ENCODE results near the gene TXNDC11.

Gene TXNDC11

DNA sequence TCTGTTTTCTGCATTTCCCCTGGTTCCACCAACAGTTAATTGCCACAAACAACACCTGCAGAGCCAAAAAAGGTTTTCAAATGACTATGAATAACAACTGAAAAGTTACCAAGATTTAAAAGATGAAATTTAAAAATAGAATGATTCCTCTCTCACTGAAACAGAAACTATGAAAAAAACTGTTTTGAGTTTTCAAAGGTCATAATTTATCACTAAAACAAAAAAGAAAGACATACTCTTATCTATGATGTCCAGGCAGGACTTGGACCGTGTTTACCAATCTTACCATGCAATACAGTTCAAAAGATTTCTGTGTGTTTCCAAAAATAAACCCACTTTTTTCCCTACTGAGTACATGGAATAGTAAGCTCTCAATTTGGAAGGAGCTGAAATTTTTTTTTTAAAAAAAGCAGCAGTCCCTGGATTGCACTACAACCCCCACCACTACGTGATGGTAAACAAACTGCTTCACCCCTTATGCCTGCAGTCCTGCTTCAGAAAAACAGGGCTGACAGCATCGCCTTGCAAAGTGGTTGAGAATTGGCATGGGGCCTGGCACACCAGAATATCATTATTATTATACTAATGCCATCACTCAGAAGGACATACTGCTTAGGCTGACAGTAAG, 8.5 kb downstream of the TXNDC11 start:
- H3K4me1 ChIP-seq (ENCODE audit: control extremely low read depth in 1 of 4, control insufficient read depth in 4 of 4, insufficient read depth in 4 of 4, low read length in 3 of 4): peaks cover 0 to 13% (median 4%) of the 10 kb centered on the region in 4 experiments
- peaks cover 6 to 73% (median 57%) of the 10 kb centered on the region in 4 experiments for H3K36me3 ChIP-seq (ENCODE audit: control insufficient read depth in 4 of 4, insufficient read depth in 4 of 4, low read length in 3 of 4)
- H3K9me3 ChIP-seq (ENCODE audit: control extremely low read depth in 1 of 5, control insufficient read depth in 4 of 5, insufficient read depth in 2 of 5, low read depth in 1 of 5, low read length in 4 of 5): no peaks in the 10 kb centered on the region
- DNase-seq: peak in 2 of 3 donors; percentile 27 to 53
- CTCF ChIA-PET: interaction anchor here (0.8 to 0.9 kb wide), 4 partner anchors 9 to 337 kb away, joined by 3 read pairs; no protein-coding TSS in a partner anchor
- H3K27me3 ChIP-seq (replicated peaks in 2 of 5; ENCODE audit: control insufficient read depth in 4 of 5, insufficient read depth in 5 of 5, low read length in 4 of 5): no peaks in the 10 kb centered on the region
- H3K27ac ChIP-seq (ENCODE audit: insufficient read depth in 1 of 2, low read depth in 1 of 2, low read length in 2 of 2, poor library complexity in 1 of 2, severe bottlenecking in 2 of 2): peak overlapping the region in 1 of 2 experiments; percentile 47
- POLR2A ChIA-PET: interaction anchor here (1.3 kb wide), 1 partner anchor 15 kb away, joined by 3 read pairs; no protein-coding TSS in a partner anchor
- 13% methylated on average over 1 of the region's 3 CpGs for WGBS (ENCODE audit: insufficient coverage)
- no peak overlapping the region for H3K4me3 ChIP-seq (ENCODE audit: control insufficient read depth in 1 of 7, extremely low read depth in 1 of 7, insufficient read depth in 4 of 7, low read depth in 2 of 7, low read length in 6 of 7)

DNA sequence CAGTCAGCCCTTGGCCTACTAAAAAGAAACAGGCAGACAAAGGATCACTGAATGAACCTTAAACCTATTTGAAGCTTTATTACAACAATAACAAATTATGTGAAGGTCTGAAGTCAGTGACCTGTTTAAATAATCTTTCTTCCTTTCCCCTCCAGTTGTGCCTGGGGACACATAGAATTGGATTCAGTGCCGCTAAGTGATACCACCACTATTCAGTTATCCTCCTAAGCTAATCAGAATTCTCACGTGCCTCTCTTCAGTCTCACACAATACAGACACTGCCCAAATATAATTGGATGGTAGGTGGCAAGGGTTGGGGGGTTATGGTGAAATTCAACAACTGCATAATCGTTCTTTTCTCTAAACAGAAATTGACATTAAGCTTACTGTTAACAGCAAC, 11.4 kb downstream of the TXNDC11 start:
- peaks cover 4 to 77% (median 60%) of the 10 kb centered on the region in 4 experiments for H3K36me3 ChIP-seq (ENCODE audit: control insufficient read depth in 4 of 4, insufficient read depth in 4 of 4, low read length in 3 of 4)
- ChIA-PET CTCF (interaction anchor here (0.7 to 1.5 kb wide), 4 partner anchors 10 to 66 kb away, joined by 3 to 6 read pairs (median 4); partner anchors contain the start of gene ZC3H7A), POLR2A (no interaction called here)
- no peaks in the 10 kb centered on the region for H3K9me3 ChIP-seq (ENCODE audit: control extremely low read depth in 1 of 5, control insufficient read depth in 4 of 5, insufficient read depth in 2 of 5, low read depth in 1 of 5, low read length in 4 of 5)
- H3K27me3 ChIP-seq (replicated peaks in 2 of 5; ENCODE audit: control insufficient read depth in 4 of 5, insufficient read depth in 5 of 5, low read length in 4 of 5): no peaks in the 10 kb centered on the region
- WGBS (ENCODE audit: insufficient coverage): no CpG with 5 or more reads among the region's 3 CpGs
- peaks cover 0 to 10% (median 7%) of the 10 kb centered on the region in 4 experiments for H3K4me1 ChIP-seq (ENCODE audit: control extremely low read depth in 1 of 4, control insufficient read depth in 4 of 4, insufficient read depth in 4 of 4, low read length in 3 of 4)
- no peak overlapping the region for H3K4me3 ChIP-seq (ENCODE audit: control insufficient read depth in 1 of 7, extremely low read depth in 1 of 7, insufficient read depth in 4 of 7, low read depth in 2 of 7, low read length in 6 of 7)
- H3K27ac ChIP-seq (ENCODE audit: insufficient read depth in 1 of 2, low read depth in 1 of 2, low read length in 2 of 2, poor library complexity in 1 of 2, severe bottlenecking in 2 of 2): no peak overlapping the region
- DNase-seq: no peak

DNA sequence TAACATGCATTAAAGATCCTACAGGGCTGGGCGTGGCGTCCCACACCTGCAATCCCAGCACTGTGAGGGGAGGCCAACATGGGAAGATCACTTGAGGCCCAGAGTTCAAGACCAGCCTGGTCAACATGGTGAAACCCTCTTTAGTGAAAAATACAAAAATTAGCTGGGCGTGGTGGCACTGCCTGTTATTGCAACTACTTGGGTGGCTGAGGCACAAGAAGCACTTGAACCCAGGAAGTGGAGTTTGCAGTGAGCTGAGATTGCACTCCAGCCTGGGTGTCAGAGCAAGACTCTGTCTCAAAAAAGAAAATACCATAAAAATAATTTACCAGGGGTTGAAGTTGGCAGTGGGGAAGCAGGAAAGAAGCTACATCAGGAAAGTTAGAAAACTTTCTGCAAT, 12.9 kb downstream of the TXNDC11 start:
- no peak for DNase-seq
- H3K27ac ChIP-seq (ENCODE audit: insufficient read depth in 1 of 2, low read depth in 1 of 2, low read length in 2 of 2, poor library complexity in 1 of 2, severe bottlenecking in 2 of 2): no peak overlapping the region
- 100% methylated on average over 3 of the region's 3 CpGs for WGBS (ENCODE audit: insufficient coverage)
- ChIA-PET POLR2A (no interaction called here), CTCF (no interaction called here)
- no peak overlapping the region for H3K4me3 ChIP-seq (ENCODE audit: control insufficient read depth in 1 of 7, extremely low read depth in 1 of 7, insufficient read depth in 4 of 7, low read depth in 2 of 7, low read length in 6 of 7)
- H3K36me3 ChIP-seq (ENCODE audit: control insufficient read depth in 4 of 4, insufficient read depth in 4 of 4, low read length in 3 of 4): peaks cover 4 to 71% (median 57%) of the 10 kb centered on the region in 4 experiments
- H3K27me3 ChIP-seq (replicated peaks in 2 of 5; ENCODE audit: control insufficient read depth in 4 of 5, insufficient read depth in 5 of 5, low read length in 4 of 5): no peaks in the 10 kb centered on the region
- H3K9me3 ChIP-seq (ENCODE audit: control extremely low read depth in 1 of 5, control insufficient read depth in 4 of 5, insufficient read depth in 2 of 5, low read depth in 1 of 5, low read length in 4 of 5): no peaks in the 10 kb centered on the region
- H3K4me1 ChIP-seq (ENCODE audit: control extremely low read depth in 1 of 4, control insufficient read depth in 4 of 4, insufficient read depth in 4 of 4, low read length in 3 of 4): peaks cover 0 to 7% (median 6%) of the 10 kb centered on the region in 4 experiments

DNA sequence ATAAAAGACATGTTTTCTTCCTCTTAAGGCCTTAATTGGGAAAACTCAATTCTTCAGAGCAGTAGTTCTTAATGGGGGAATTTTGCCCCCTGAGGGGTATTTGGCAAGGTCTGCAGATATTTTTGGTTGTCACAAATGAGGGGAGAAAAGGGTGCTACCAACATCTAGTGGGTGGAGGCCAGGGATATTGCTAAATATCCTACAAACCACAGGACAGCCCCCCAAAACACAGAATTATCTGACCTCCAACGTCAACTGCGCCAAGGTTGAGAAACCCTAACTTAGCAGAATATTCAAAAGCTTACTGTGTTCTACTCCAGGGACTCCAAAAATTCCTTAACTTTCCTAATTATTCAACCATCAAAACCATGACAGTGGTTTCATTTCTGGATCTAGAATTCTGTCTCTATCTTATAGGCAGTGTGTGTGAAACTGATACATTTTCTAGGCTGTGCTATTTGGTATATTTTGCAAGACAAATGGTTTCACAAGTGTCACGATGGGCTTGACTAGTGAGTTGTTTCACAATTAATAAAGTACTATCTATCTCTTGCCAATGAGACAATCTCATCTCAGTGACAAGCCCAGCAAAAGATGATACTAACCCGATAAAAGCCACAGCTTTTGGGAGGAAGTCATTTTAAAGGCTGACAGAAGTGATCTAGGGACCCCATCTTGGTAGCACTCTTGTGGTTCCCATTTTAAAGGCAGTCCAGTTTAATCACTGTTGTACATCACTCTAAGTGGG, 14.7 kb downstream of the TXNDC11 start:
- Histone ChIP-seq H3K4me1 (ENCODE audit: control extremely low read depth in 1 of 4, control insufficient read depth in 4 of 4, insufficient read depth in 4 of 4, low read length in 3 of 4) (peaks cover 0 to 7% (median 0%) of the 10 kb centered on the region in 4 experiments), H3K27ac (ENCODE audit: insufficient read depth in 1 of 2, low read depth in 1 of 2, low read length in 2 of 2, poor library complexity in 1 of 2, severe bottlenecking in 2 of 2) (no peak overlapping the region), H3K9me3 (ENCODE audit: control extremely low read depth in 1 of 5, control insufficient read depth in 4 of 5, insufficient read depth in 2 of 5, low read depth in 1 of 5, low read length in 4 of 5) (no peaks in the 10 kb centered on the region), H3K36me3 (ENCODE audit: control insufficient read depth in 4 of 4, insufficient read depth in 4 of 4, low read length in 3 of 4) (peaks cover 4 to 64% (median 53%) of the 10 kb centered on the region in 4 experiments), H3K27me3 (replicated peaks in 2 of 5; ENCODE audit: control insufficient read depth in 4 of 5, insufficient read depth in 5 of 5, low read length in 4 of 5) (no peaks in the 10 kb centered on the region), H3K4me3 (ENCODE audit: control insufficient read depth in 1 of 7, extremely low read depth in 1 of 7, insufficient read depth in 4 of 7, low read depth in 2 of 7, low read length in 6 of 7) (no peak overlapping the region)
- peak in 2 of 3 donors; percentile 43 to 57 for DNase-seq
- 64% methylated on average over 4 of the region's 4 CpGs for WGBS (ENCODE audit: insufficient coverage)
- POLR2A ChIA-PET: no interaction called here
- CTCF ChIA-PET: no interaction called here

DNA sequence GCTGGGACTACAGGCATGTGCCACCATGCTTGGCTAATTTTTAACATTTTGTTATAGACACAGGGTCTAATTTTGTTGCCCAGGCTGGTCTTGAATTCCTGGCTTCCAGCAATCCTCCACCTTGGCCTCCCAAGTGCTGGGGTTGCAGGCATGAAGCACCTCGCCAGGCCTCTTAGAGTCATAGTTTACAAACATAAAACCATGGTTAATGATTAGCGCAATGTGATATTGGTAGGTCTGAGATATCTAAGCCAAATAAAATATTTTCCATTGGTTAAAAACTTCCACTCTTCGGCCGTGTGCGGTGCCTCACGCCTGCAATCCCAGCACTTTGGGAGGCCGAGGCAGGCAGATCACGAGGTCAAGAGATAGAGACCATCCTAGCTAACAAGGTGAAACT, 16.6 kb downstream of the TXNDC11 start:
- CTCF ChIA-PET: interaction anchor here (1.4 to 2.3 kb wide), 2 partner anchors 9 to 10 kb away, joined by 3 to 7 read pairs; no protein-coding TSS in a partner anchor
- H3K4me1 ChIP-seq (ENCODE audit: control extremely low read depth in 1 of 4, control insufficient read depth in 4 of 4, insufficient read depth in 4 of 4, low read length in 3 of 4): peaks cover 2 to 7% (median 5%) of the 10 kb centered on the region in 4 experiments

DNA sequence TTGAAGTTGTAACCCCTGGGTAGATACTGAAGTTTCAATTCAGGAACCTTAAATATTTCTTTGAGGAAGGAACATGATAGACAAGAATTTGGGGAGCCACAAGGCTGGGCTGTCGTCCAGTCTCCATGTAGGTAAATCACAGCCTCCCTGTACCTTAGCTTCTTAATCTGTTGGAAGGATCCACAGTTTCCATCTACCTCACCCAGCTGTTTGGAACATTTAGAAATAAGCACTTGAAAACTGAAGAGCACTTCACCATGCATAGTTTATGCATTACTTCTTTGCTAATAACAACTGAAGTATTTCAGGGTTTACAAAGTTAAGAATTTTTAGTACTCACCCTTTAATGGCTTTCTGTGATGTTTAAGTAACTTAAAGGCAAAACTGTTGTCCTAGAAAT, 17.2 kb downstream of the TXNDC11 start:
- Histone ChIP-seq H3K9me3 (ENCODE audit: control extremely low read depth in 1 of 5, control insufficient read depth in 4 of 5, insufficient read depth in 2 of 5, low read depth in 1 of 5, low read length in 4 of 5) (no peaks in the 10 kb centered on the region), H3K36me3 (ENCODE audit: control insufficient read depth in 4 of 4, insufficient read depth in 4 of 4, low read length in 3 of 4) (peaks cover 12 to 60% (median 45%) of the 10 kb centered on the region in 4 experiments), H3K27ac (ENCODE audit: insufficient read depth in 1 of 2, low read depth in 1 of 2, low read length in 2 of 2, poor library complexity in 1 of 2, severe bottlenecking in 2 of 2) (no peak overlapping the region), H3K27me3 (replicated peaks in 2 of 5; ENCODE audit: control insufficient read depth in 4 of 5, insufficient read depth in 5 of 5, low read length in 4 of 5) (no peaks in the 10 kb centered on the region), H3K4me3 (ENCODE audit: control insufficient read depth in 1 of 7, extremely low read depth in 1 of 7, insufficient read depth in 4 of 7, low read depth in 2 of 7, low read length in 6 of 7) (no peak overlapping the region), H3K4me1 (ENCODE audit: control extremely low read depth in 1 of 4, control insufficient read depth in 4 of 4, insufficient read depth in 4 of 4, low read length in 3 of 4) (peaks cover 2 to 7% (median 5%) of the 10 kb centered on the region in 4 experiments)
- DNase-seq: no peak
- POLR2A ChIA-PET: no interaction called here
- CTCF ChIA-PET: interaction anchor here (1.2 to 2.3 kb wide), 3 partner anchors 9 to 11 kb away, joined by 3 to 7 read pairs (median 4); no protein-coding TSS in a partner anchor
- 80% methylated on average over 1 of the region's 1 CpG for WGBS (ENCODE audit: insufficient coverage)

More for the DNA sequence above, 16.6 kb downstream of the TXNDC11 start:
- Histone ChIP-seq H3K4me3 (ENCODE audit: control insufficient read depth in 1 of 7, extremely low read depth in 1 of 7, insufficient read depth in 4 of 7, low read depth in 2 of 7, low read length in 6 of 7) (no peak overlapping the region), H3K27me3 (replicated peaks in 2 of 5; ENCODE audit: control insufficient read depth in 4 of 5, insufficient read depth in 5 of 5, low read length in 4 of 5) (no peaks in the 10 kb centered on the region), H3K36me3 (ENCODE audit: control insufficient read depth in 4 of 4, insufficient read depth in 4 of 4, low read length in 3 of 4) (peaks cover 8 to 61% (median 45%) of the 10 kb centered on the region in 4 experiments), H3K9me3 (ENCODE audit: control extremely low read depth in 1 of 5, control insufficient read depth in 4 of 5, insufficient read depth in 2 of 5, low read depth in 1 of 5, low read length in 4 of 5) (no peaks in the 10 kb centered on the region), H3K27ac (ENCODE audit: insufficient read depth in 1 of 2, low read depth in 1 of 2, low read length in 2 of 2, poor library complexity in 1 of 2, severe bottlenecking in 2 of 2) (no peak overlapping the region)
- no peak for DNase-seq
- WGBS (ENCODE audit: insufficient coverage): 100% methylated on average over 6 of the region's 8 CpGs
- POLR2A ChIA-PET: no interaction called here

DNA sequence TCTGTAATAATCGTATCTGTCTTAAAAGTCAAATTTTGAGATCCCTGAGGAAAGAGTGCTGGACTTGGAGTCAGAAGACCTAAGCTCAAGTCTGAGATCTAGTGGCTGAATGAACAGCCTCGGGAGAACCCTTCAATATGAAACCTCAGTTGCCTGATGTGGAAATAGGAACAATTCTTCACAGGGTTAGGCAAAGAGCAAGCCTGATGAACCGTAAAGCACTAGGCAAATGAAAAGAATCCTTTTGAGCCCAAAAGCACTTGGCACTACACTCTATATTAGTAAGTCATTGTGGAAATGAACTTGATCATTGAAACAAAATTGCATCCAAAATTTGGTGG, 20.2 kb downstream of the TXNDC11 start:
- DNase-seq: no peak
- Histone ChIP-seq H3K27ac (ENCODE audit: insufficient read depth in 1 of 2, low read depth in 1 of 2, low read length in 2 of 2, poor library complexity in 1 of 2, severe bottlenecking in 2 of 2) (no peak overlapping the region), H3K27me3 (replicated peaks in 2 of 5; ENCODE audit: control insufficient read depth in 4 of 5, insufficient read depth in 5 of 5, low read length in 4 of 5) (no peaks in the 10 kb centered on the region), H3K4me3 (ENCODE audit: control insufficient read depth in 1 of 7, extremely low read depth in 1 of 7, insufficient read depth in 4 of 7, low read depth in 2 of 7, low read length in 6 of 7) (no peak overlapping the region), H3K36me3 (ENCODE audit: control insufficient read depth in 4 of 4, insufficient read depth in 4 of 4, low read length in 3 of 4) (peaks cover 15 to 50% (median 38%) of the 10 kb centered on the region in 4 experiments), H3K9me3 (ENCODE audit: control extremely low read depth in 1 of 5, control insufficient read depth in 4 of 5, insufficient read depth in 2 of 5, low read depth in 1 of 5, low read length in 4 of 5) (no peaks in the 10 kb centered on the region), H3K4me1 (ENCODE audit: control extremely low read depth in 1 of 4, control insufficient read depth in 4 of 4, insufficient read depth in 4 of 4, low read length in 3 of 4) (peaks cover 0 to 11% (median 4%) of the 10 kb centered on the region in 4 experiments)
- WGBS (ENCODE audit: insufficient coverage): 56% methylated on average over 2 of the region's 3 CpGs
- ChIA-PET CTCF (interaction anchor here (1.0 to 1.7 kb wide), 4 partner anchors 8 to 22 kb away, joined by 3 to 5 read pairs (median 4); no protein-coding TSS in a partner anchor), POLR2A (no interaction called here)
